WTC11 (cell line): ENCODE measurements around the gene MDGA2. TPM values are rescaled to one million over a fixed set of nuclear protein-coding genes. Genes with fewer than 3 reads are reported as not detected.

Experiments used
- ATAC-seq: fragments of 200-7000 bp; cut with Tn5 transposase; 2 replicates; pipeline ENCODE4 v1.10.0; 2021; ENCODE audit warnings: mild to moderate bottlenecking, moderate library complexity
- CTCF ChIA-PET: fragments of 300-600 bp; sonication (Branson Sonifier 250); formaldehyde crosslinking; loops from one replicate; lab custom pipeline; 2021; ENCODE audit warnings: antibody characterized with exemption; lab: Charles Lee
- POLR2A ChIA-PET: fragments of 350-600 bp; sonication (Branson Sonifier 250); formaldehyde crosslinking; loops from one replicate; lab custom pipeline; 2021; ENCODE audit warnings: antibody characterized with exemption; lab: Charles Lee
- DNase-seq: peaks from one replicate; pipeline ENCODE4 v3.0.0; 2021; ENCODE audit warnings: low spot score
- H3K27ac Mint-ChIP-seq: 2 replicates; pipeline ENCODE4 v1.8.0; 2021; ENCODE audit warnings: mixed read lengths
- H3K27me3 Mint-ChIP-seq: 2 replicates; pipeline ENCODE4 v1.8.0; 2021; ENCODE audit warnings: low read depth, mild to moderate bottlenecking, moderate library complexity, mixed read lengths
- H3K36me3 Mint-ChIP-seq: 2 replicates; pipeline ENCODE4 v1.8.0; 2021; ENCODE audit warnings: mixed read lengths
- H3K4me1 Mint-ChIP-seq: 2 replicates; pipeline ENCODE4 v1.8.0; 2022; ENCODE audit warnings: mixed read lengths
- H3K4me3 Mint-ChIP-seq: 2 replicates; pipeline ENCODE4 v1.8.0; 2021; ENCODE audit warnings: mild to moderate bottlenecking, moderate library complexity, mixed read lengths
- H3K9me3 Mint-ChIP-seq: 2 replicates; pipeline ENCODE4 v1.8.0; 2021; ENCODE audit warnings: mixed read lengths
- ATF1 ChIP-seq: sonication (generic); formaldehyde crosslinking; IDR thresholded peaks from 2 replicates; pipeline ENCODE4 v1.8.1; 2023; ENCODE audit warnings: mild to moderate bottlenecking, moderate library complexity, missing genetic modification reagents
- CREB1 ChIP-seq: sonication (generic); formaldehyde crosslinking; IDR thresholded peaks from 2 replicates; pipeline ENCODE4 v1.8.0; 2023; ENCODE audit warnings: mild to moderate bottlenecking, missing genetic modification reagents
- ETV6 ChIP-seq: sonication (generic); formaldehyde crosslinking; IDR thresholded peaks from 2 replicates; pipeline ENCODE4 v1.8.1; 2022; ENCODE audit warnings: mild to moderate bottlenecking, missing genetic modification reagents
- JAZF1 ChIP-seq: fragments of 250-450 bp; sonication (Bioruptor Pico); IDR thresholded peaks from 2 replicates; pipeline ENCODE4 v1.9.0; 2021; ENCODE audit warnings: moderate library complexity, mild to moderate bottlenecking, inconsistent platforms
- KAT7 ChIP-seq: sonication (generic); formaldehyde crosslinking; IDR thresholded peaks from 2 replicates; pipeline ENCODE4 v1.8.1; 2023; ENCODE audit warnings: missing genetic modification reagents, mild to moderate bottlenecking, borderline replicate concordance
- MXD4 ChIP-seq: fragments of 250-450 bp; sonication (Bioruptor Pico); IDR thresholded peaks from 2 replicates; pipeline ENCODE4 v1.8.0; 2021; ENCODE audit warnings: mild to moderate bottlenecking, moderate library complexity, borderline replicate concordance
- NFATC4 ChIP-seq: fragments of 250-450 bp; sonication (Bioruptor Pico); IDR thresholded peaks from 2 replicates; pipeline ENCODE4 v1.9.0; 2021; ENCODE audit warnings: mild to moderate bottlenecking
- NFE2L1 ChIP-seq: sonication (generic); formaldehyde crosslinking; IDR thresholded peaks from 2 replicates; pipeline ENCODE4 v1.8.1; 2023; ENCODE audit warnings: missing genetic modification reagents
- NR2C2 ChIP-seq: sonication (generic); formaldehyde crosslinking; IDR thresholded peaks from 2 replicates; pipeline ENCODE4 v1.8.0; 2022; ENCODE audit warnings: mild to moderate bottlenecking, missing genetic modification reagents
- NR3C1 ChIP-seq: sonication (generic); formaldehyde crosslinking; conservative IDR thresholded peaks from 2 replicates; pipeline ENCODE4 v1.8.1; 2023; ENCODE audit warnings: low read depth, mild to moderate bottlenecking, missing genetic modification reagents
- SMAD4 ChIP-seq: sonication (generic); formaldehyde crosslinking; IDR thresholded peaks from 2 replicates; pipeline ENCODE4 v1.8.0; 2022; ENCODE audit warnings: mild to moderate bottlenecking, missing genetic modification reagents
- ZBTB21 ChIP-seq: sonication (generic); formaldehyde crosslinking; IDR thresholded peaks from 2 replicates; pipeline ENCODE4 v1.8.1; 2023; ENCODE audit warnings: mild to moderate bottlenecking, missing genetic modification reagents, borderline replicate concordance
- ZNF219 ChIP-seq: sonication (generic); formaldehyde crosslinking; IDR thresholded peaks from 2 replicates; pipeline ENCODE4 v1.8.0; 2023; ENCODE audit warnings: missing genetic modification reagents, mild to moderate bottlenecking, borderline replicate concordance
- ZNF396 ChIP-seq: fragments of 250-450 bp; sonication (Bioruptor Pico); IDR thresholded peaks from 2 replicates; pipeline ENCODE4 v1.8.0; 2021; ENCODE audit warnings: mild to moderate bottlenecking, moderate library complexity, borderline replicate concordance
- ZNF423 ChIP-seq: fragments of 250-450 bp; sonication (Bioruptor Pico); IDR thresholded peaks from 2 replicates; pipeline ENCODE4 v2.1.2; 2022; ENCODE audit warnings: mild to moderate bottlenecking, moderate library complexity
- ZNF671 ChIP-seq: fragments of 250-450 bp; sonication (Bioruptor Pico); IDR thresholded peaks from 2 replicates; pipeline ENCODE4 v1.8.0; 2021; ENCODE audit warnings: mild to moderate bottlenecking
- total RNA-seq: library from RNA; stranded (reverse); gene quantifications from 3 replicates; pipeline ENCODE4 v1.2.3, GENCODE V29; 2021
- TF ChIP-seq, protein P1 (sequence below): sonication (generic); formaldehyde crosslinking; IDR thresholded peaks from 2 replicates; pipeline ENCODE4 v1.8.0; 2023; ENCODE audit warnings: missing genetic modification reagents
- TF ChIP-seq, protein P2 (sequence below): sonication (generic); formaldehyde crosslinking; IDR thresholded peaks from 2 replicates; pipeline ENCODE4 v1.8.0; 2022; ENCODE audit warnings: mild to moderate bottlenecking, missing genetic modification reagents
- TF ChIP-seq, protein P3 (sequence below): sonication (generic); formaldehyde crosslinking; IDR thresholded peaks from 2 replicates; pipeline ENCODE4 v1.8.0; 2022; ENCODE audit warnings: missing genetic modification reagents
- TF ChIP-seq, protein P4 (sequence below): sonication (generic); formaldehyde crosslinking; IDR thresholded peaks from 2 replicates; pipeline ENCODE4 v1.8.1; 2022; ENCODE audit warnings: low read depth, missing genetic modification reagents, borderline replicate concordance
- TF ChIP-seq, protein P5 (sequence below): sonication (generic); formaldehyde crosslinking; IDR thresholded peaks from 2 replicates; pipeline ENCODE4 v1.8.0; 2022; ENCODE audit warnings: mild to moderate bottlenecking, missing genetic modification reagents
- TF ChIP-seq, protein P6 (sequence below): sonication (generic); formaldehyde crosslinking; IDR thresholded peaks from 2 replicates; pipeline ENCODE4 v1.8.0; 2023; ENCODE audit warnings: missing genetic modification reagents, mild to moderate bottlenecking, borderline replicate concordance

The MDGA2 gene
- total RNA-seq, 1 experiment from 2014 or later: 4.9 TPM

DNA sequence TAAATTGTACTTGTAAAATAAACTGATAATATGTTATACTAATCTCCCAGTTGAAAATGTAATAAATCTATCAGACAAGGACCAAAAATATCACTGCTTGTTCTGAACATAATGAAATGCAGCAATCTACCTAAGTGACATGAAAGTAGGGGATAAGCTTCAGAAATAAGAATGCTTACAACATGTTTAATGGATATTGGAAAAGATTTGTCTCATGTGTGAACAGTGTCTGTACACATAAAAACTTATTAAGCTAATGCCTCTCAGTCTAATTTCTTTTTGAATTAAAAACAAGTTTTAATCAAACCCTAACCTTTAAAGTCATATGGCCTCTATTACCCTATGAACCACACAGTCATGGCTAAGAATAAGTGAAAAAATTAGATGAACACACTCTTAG lies 465.3 kb downstream of the MDGA2 start:
- ATAC-seq: no peak
- DNase-seq: no peak

DNA sequence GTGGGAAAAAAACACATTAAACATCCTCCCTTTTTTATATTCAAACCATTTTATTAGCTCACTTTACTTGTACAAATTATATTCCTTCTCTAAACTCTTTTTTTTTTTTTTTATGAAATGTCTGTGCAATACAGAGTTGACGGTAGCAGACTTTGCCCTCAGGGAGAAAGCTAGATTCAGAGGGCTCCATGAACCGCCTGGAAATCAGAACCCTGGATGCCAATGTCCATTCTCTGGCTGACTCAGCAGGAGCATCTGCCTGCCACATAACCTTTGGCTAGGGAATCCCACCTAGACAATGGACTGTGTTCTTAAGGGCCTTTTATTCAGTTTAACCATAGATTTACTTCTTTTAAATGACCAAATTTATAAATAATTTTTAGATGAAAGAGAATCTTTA lies 467.0 kb downstream of the MDGA2 start:
- Mint-ChIP-seq H3K4me3 (no peak overlapping the region), H3K9me3 (peaks cover 32% of the 10 kb centered on the region), H3K4me1 (peaks cover 2% of the 10 kb centered on the region; the same call in 1 of the 2 replicates), H3K36me3 (0 out of 2 replicates have a peak, but pooled peaks cover 6% of the 10 kb centered on the region), H3K27ac (no peak overlapping the region), H3K27me3 (no peaks in the 10 kb centered on the region)
- ATAC-seq (no peak), DNase-seq (no peak)
- ChIA-PET CTCF (no interaction called here), POLR2A (no interaction called here)
- no peak for TF ChIP-seq ZNF671 (CRISPR knock-in tag)
- TF ChIP-seq, protein P1, sequence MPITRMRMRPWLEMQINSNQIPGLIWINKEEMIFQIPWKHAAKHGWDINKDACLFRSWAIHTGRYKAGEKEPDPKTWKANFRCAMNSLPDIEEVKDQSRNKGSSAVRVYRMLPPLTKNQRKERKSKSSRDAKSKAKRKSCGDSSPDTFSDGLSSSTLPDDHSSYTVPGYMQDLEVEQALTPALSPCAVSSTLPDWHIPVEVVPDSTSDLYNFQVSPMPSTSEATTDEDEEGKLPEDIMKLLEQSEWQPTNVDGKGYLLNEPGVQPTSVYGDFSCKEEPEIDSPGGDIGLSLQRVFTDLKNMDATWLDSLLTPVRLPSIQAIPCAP (CRISPR knock-in tag): no peak
- no peak for TF ChIP-seq ZNF219 (CRISPR knock-in tag)
- TF ChIP-seq NR2C2 (CRISPR knock-in tag): no peak
- TF ChIP-seq, protein P2, sequence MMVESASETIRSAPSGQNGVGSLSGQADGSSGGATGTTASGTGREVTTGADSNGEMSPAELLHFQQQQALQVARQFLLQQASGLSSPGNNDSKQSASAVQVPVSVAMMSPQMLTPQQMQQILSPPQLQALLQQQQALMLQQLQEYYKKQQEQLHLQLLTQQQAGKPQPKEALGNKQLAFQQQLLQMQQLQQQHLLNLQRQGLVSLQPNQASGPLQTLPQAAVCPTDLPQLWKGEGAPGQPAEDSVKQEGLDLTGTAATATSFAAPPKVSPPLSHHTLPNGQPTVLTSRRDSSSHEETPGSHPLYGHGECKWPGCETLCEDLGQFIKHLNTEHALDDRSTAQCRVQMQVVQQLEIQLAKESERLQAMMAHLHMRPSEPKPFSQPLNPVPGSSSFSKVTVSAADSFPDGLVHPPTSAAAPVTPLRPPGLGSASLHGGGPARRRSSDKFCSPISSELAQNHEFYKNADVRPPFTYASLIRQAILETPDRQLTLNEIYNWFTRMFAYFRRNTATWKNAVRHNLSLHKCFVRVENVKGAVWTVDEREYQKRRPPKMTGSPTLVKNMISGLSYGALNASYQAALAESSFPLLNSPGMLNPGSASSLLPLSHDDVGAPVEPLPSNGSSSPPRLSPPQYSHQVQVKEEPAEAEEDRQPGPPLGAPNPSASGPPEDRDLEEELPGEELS: no peak
- no peak for TF ChIP-seq JAZF1
- TF ChIP-seq, protein P3, sequence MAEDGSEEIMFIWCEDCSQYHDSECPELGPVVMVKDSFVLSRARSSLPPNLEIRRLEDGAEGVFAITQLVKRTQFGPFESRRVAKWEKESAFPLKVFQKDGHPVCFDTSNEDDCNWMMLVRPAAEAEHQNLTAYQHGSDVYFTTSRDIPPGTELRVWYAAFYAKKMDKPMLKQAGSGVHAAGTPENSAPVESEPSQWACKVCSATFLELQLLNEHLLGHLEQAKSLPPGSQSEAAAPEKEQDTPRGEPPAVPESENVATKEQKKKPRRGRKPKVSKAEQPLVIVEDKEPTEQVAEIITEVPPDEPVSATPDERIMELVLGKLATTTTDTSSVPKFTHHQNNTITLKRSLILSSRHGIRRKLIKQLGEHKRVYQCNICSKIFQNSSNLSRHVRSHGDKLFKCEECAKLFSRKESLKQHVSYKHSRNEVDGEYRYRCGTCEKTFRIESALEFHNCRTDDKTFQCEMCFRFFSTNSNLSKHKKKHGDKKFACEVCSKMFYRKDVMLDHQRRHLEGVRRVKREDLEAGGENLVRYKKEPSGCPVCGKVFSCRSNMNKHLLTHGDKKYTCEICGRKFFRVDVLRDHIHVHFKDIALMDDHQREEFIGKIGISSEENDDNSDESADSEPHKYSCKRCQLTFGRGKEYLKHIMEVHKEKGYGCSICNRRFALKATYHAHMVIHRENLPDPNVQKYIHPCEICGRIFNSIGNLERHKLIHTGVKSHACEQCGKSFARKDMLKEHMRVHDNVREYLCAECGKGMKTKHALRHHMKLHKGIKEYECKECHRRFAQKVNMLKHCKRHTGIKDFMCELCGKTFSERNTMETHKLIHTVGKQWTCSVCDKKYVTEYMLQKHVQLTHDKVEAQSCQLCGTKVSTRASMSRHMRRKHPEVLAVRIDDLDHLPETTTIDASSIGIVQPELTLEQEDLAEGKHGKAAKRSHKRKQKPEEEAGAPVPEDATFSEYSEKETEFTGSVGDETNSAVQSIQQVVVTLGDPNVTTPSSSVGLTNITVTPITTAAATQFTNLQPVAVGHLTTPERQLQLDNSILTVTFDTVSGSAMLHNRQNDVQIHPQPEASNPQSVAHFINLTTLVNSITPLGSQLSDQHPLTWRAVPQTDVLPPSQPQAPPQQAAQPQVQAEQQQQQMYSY (CRISPR knock-in tag): no peak
- no peak for TF ChIP-seq SMAD4 (CRISPR knock-in tag)
- TF ChIP-seq, protein P4, sequence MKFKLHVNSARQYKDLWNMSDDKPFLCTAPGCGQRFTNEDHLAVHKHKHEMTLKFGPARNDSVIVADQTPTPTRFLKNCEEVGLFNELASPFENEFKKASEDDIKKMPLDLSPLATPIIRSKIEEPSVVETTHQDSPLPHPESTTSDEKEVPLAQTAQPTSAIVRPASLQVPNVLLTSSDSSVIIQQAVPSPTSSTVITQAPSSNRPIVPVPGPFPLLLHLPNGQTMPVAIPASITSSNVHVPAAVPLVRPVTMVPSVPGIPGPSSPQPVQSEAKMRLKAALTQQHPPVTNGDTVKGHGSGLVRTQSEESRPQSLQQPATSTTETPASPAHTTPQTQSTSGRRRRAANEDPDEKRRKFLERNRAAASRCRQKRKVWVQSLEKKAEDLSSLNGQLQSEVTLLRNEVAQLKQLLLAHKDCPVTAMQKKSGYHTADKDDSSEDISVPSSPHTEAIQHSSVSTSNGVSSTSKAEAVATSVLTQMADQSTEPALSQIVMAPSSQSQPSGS (CRISPR knock-in tag): no peak

More for the DNA sequence above, 465.3 kb downstream of the MDGA2 start:
- H3K36me3 Mint-ChIP-seq: no peaks in the 10 kb centered on the region
- H3K4me1 Mint-ChIP-seq: peaks cover 2% of the 10 kb centered on the region; the same call in 1 of the 2 replicates
- TF ChIP-seq MXD4 (CRISPR knock-in tag) (no peak), ZNF396 (CRISPR knock-in tag) (no peak), ZBTB21 (no peak), NFATC4 (CRISPR knock-in tag) (no peak), SMAD4 (CRISPR knock-in tag) (no peak), NFE2L1 (CRISPR knock-in tag) (no peak), NR3C1 (CRISPR knock-in tag) (no peak), ATF1 (no peak), ZNF423 (CRISPR knock-in tag) (no peak), ETV6 (CRISPR knock-in tag) (no peak), NR2C2 (CRISPR knock-in tag) (no peak), KAT7 (CRISPR knock-in tag) (no peak), CREB1 (CRISPR knock-in tag) (no peak)
- TF ChIP-seq, protein P5, sequence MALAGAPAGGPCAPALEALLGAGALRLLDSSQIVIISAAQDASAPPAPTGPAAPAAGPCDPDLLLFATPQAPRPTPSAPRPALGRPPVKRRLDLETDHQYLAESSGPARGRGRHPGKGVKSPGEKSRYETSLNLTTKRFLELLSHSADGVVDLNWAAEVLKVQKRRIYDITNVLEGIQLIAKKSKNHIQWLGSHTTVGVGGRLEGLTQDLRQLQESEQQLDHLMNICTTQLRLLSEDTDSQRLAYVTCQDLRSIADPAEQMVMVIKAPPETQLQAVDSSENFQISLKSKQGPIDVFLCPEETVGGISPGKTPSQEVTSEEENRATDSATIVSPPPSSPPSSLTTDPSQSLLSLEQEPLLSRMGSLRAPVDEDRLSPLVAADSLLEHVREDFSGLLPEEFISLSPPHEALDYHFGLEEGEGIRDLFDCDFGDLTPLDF: no peak
- TF ChIP-seq, protein P2: no peak
- TF ChIP-seq, protein P6, sequence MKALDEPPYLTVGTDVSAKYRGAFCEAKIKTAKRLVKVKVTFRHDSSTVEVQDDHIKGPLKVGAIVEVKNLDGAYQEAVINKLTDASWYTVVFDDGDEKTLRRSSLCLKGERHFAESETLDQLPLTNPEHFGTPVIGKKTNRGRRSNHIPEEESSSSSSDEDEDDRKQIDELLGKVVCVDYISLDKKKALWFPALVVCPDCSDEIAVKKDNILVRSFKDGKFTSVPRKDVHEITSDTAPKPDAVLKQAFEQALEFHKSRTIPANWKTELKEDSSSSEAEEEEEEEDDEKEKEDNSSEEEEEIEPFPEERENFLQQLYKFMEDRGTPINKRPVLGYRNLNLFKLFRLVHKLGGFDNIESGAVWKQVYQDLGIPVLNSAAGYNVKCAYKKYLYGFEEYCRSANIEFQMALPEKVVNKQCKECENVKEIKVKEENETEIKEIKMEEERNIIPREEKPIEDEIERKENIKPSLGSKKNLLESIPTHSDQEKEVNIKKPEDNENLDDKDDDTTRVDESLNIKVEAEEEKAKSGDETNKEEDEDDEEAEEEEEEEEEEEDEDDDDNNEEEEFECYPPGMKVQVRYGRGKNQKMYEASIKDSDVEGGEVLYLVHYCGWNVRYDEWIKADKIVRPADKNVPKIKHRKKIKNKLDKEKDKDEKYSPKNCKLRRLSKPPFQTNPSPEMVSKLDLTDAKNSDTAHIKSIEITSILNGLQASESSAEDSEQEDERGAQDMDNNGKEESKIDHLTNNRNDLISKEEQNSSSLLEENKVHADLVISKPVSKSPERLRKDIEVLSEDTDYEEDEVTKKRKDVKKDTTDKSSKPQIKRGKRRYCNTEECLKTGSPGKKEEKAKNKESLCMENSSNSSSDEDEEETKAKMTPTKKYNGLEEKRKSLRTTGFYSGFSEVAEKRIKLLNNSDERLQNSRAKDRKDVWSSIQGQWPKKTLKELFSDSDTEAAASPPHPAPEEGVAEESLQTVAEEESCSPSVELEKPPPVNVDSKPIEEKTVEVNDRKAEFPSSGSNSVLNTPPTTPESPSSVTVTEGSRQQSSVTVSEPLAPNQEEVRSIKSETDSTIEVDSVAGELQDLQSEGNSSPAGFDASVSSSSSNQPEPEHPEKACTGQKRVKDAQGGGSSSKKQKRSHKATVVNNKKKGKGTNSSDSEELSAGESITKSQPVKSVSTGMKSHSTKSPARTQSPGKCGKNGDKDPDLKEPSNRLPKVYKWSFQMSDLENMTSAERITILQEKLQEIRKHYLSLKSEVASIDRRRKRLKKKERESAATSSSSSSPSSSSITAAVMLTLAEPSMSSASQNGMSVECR: no peak
- ChIA-PET POLR2A (no interaction called here), CTCF (no interaction called here)
- no peaks in the 10 kb centered on the region for H3K27me3 Mint-ChIP-seq
- H3K4me3 Mint-ChIP-seq: no peak overlapping the region
- peaks cover 29% of the 10 kb centered on the region for H3K9me3 Mint-ChIP-seq
- H3K27ac Mint-ChIP-seq: no peak overlapping the region
